ENCODE results near the gene NEAT1.

NEAT1 gene

DNA sequence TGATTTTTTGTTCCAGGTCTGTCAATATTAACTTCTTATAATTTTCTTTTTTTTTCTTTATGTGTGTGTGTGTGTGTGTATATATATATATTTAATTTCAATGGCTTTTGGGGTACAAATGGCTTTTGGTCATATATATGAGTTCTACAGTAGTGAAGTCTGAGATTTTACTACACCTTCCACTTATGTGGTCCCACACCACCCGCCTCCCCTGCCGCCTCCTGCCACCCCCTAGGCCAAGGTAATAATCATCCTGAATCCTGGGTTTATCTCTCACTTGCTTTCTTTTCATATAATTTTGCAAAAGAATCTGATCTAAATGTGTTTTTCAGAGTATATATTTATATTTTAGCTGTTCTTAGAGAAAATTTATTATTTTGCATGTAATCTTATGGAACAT, 11.1 kb downstream of the NEAT1 start:
- DNase-seq (ENCODE audit: low read depth in 3 of 3) = no peak

DNA sequence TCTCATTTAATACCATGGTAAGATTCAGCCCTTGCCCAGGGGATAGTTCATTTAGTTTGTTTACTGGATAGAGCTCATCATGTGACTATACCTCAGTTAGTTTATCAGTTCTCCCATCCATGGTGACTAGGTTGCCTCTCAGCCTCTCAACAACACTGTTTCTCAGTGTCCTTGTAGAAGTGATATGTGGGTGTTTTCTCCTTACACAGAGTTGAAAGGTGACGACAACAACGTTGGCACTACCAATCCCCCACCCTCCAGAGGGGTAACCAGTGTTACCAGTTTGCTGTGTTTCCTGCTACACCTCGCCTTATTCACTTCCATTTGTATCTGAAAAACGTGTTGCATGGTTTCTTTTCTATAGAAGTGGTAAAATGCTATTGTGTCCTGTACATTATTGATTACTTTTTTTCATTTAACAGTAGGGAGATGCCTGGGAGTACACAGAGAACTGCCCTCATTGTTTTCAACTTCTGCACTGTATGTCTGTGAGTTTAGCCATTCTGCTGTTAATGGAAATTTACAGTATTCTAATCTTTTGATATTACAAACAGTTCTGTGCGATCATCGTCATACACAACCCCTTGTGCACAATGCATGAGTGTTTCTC, 11.6 kb downstream of the NEAT1 start:
- DNase-seq (ENCODE audit: low read depth in 3 of 3) = no peak

DNA sequence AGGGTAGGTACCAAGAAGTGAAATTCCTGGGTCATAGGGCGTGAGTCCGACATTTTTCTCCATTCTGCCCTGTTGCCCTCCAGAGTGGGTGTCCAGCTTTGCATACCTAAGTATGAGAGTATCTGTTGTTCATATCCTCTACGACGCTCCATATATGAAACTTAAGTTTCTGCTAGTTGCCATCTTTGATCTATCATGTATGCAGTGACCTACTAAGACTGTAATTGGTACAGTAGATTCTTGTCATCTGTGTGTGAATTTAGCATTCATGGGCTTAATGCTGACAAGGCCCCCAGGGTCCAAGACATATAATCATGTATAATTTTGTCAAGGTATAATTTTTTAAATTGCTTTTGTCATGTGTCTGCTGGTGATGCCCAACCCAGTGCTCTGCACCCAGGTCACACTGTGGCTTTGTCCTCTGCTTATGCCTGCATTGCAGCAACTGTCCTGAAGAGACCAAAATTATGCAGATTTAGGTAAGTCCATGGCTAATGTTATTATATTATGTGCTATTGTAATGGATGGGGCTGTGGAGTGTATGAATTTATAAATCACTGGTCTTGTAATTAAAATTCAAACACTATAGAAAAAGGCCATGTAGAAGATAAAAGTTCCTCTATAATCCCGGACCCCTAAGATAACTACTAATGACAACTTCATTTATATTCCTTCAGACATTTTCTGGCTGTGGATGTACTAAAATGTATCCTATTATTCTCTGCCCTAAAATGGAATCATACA, 12.2 kb downstream of the NEAT1 start:
- DNase-seq (ENCODE audit: low read depth in 3 of 3) = no peak

DNA sequence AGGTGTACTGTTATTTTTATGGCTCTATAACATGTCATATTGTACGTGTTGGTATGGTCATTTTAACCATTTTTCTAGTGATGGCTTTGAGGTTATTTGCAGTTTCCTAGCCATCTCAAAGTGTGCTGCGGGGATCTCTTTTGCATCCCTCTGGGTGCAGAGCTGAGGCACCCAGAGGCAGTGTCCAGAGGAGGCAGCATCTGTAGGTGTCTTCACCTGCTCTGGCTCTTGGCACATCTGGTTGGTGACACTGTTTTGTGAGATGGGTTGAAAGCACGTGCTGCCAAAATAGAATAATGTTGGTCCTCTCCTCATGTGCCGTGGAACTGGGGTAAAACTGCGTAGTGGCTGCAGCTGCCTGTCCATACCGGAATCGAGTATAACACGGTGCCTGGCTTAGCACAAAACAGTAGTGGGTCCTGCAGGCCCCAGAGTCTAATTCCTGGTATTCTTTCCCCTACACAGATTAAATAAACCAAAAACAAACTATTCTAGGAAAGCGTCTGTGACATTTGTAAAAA, 12.9 kb downstream of the NEAT1 start:
- no peak for DNase-seq (ENCODE audit: low read depth in 3 of 3)

DNA sequence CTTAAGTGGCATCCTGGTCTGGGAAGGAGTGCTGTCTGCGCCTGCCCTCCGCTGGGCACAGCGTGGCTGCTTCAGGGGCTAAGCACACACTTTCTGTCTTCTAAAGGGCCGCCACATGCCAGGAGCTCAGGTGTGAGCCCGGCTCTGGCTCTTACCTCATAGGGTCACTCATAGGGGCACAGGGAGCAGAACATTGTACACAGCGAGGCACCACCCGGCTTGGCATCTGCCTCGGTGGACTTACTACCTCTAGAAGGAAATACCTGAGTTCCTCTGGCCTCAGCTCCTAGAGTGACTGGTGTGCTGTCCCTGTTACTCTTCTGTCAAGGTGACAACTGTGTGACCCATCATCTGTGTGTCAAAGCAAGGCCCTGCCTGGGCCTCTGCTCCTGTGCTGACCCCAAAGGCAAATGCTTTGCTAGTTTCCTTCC, 13.4 kb downstream of the NEAT1 start:
- DNase-seq (ENCODE audit: low read depth in 3 of 3) = no peak

DNA sequence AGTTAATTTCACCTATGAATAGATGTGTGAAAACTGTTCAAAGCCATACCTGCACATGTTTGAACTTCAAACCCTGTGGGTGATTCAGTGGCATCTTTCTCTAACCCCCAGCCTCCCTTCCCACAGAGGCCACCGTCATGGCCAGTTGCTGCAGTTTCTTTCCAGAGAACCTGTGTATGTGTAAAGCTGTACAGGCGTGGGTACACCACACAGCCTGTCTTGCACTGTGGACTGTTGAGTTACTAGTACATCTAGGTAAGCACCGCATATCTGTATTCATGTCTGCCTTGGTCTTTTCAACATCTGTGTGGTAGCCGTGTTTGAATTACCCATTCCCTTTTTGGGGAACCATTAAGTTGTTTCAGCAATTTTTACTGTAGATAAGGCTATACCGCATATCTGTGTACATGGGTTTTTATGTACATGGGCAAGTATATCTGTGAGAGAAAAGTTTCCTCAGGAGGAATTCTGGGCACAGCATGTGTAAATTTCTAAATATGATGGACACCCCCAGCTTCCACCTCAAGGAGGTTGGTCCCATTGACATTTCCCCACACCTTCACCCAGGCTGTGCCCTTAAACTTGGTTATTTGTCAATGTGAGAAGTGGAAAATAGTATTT, 13.9 kb downstream of the NEAT1 start:
- no peak for DNase-seq (ENCODE audit: low read depth in 3 of 3)

DNA sequence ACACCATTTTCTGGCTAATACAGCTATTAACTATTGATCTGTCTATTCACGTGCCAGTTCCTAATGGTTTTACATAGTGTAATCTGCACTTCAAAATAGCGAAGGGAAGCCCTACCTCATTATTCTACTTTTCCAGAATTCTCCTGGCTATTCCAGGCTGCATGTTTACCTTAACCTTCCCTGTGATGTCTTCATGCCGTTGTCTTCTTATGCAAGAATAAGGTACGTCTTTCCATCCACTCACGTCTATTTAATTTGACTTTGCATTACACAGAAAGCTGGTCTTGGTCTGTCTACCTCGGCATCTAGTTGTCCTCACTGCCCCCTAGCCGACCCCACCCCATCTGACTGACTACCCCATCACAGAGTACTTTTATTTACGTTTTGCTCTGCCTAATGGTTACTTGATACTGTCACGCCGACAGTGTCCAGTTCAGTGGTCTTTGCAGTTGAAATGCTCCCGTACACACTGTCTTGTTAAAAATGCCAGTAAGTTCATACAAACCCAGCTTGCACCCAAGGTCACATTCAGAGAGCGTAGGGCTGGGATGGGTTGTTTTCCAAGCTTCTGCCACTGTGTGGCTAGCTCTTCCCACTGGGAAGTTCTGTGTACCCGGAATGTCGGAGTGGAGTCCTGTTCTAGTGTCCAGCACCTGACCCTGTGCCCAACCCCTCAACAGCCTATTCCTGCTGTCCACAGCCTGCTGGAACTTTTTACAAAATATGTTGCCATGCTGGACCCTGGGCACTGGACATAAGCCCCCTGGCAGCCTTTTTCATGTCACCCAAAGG, 15.0 kb downstream of the NEAT1 start:
- DNase-seq (ENCODE audit: low read depth in 3 of 3) = no peak

DNA sequence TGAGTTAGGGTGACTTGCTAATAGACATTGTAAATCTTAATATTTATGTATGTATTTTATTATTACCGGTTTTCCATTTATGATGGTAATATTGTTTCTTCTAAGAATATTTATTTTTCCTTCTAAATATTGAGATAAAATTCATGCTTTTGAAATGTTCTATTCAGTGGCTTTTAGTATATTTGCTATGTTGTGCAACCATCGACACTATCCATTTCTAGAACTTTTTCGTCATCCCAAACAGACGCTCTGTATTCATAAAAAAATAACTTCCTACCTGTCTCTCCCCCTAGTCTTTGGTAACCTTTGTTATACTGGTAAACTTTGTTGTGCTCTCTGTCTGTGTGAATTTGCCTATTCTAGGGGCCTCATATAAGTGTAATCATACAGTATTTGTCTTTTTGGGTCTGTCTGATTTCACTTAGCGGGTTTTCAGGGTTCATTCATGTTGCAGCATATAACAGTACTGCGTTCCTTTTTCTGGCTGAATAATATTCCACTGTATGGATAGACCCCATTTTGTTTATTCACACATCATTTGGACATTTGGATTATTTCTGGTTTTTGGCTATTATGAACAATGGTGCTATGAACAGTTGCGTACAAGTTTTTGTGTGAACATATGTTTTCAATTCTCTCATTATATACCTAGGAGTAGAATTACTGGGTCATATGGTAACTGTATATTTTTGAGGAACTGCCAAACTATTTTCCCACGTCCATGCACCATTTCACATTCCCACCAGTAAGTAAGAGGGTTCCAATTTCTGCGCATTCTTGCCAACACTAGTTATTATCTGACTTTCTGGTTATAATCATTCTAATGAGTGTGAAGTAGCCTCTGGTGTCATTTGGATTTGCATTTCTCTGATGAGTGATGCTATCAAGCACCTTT, 15.9 kb downstream of the NEAT1 start:
- no peak for DNase-seq (ENCODE audit: low read depth in 3 of 3)

DNA sequence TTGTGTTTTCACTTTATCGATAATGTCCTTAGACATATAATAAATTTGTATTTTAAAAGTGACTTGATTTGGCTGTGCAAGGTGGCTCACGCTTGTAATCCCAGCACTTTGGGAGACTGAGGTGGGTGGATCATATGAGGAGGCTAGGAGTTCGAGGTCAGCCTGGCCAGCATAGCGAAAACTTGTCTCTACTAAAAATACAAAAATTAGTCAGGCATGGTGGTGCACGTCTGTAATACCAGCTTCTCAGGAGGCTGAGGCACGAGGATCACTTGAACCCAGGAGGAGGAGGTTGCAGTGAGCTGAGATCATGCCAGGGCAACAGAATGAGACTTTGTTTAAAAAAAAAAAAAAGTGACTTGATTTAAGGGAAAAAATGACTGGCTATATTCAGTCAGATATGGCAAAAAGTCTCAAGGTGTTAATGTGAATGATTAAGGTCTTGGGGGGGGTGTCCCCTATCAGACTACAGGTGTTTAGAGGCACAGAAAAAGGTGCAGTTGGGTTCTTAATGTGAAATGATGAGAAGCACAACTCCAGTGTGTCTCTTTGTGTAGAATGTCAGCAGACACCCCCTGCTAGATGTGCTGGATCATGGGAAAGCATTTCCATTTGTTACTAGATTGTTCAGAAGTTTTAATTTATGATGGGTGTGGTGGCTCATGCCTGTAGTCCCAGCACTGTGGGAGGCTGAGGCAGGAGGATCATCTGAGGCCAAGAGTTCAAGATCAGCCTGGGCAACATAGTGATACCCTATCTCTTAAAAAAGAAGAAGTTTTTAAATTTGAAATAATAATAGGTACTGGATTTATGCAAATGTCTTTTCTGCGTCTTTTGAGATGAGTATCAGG, 17.0 kb downstream of the NEAT1 start:
- DNase-seq (ENCODE audit: low read depth in 3 of 3) = no peak

DNA sequence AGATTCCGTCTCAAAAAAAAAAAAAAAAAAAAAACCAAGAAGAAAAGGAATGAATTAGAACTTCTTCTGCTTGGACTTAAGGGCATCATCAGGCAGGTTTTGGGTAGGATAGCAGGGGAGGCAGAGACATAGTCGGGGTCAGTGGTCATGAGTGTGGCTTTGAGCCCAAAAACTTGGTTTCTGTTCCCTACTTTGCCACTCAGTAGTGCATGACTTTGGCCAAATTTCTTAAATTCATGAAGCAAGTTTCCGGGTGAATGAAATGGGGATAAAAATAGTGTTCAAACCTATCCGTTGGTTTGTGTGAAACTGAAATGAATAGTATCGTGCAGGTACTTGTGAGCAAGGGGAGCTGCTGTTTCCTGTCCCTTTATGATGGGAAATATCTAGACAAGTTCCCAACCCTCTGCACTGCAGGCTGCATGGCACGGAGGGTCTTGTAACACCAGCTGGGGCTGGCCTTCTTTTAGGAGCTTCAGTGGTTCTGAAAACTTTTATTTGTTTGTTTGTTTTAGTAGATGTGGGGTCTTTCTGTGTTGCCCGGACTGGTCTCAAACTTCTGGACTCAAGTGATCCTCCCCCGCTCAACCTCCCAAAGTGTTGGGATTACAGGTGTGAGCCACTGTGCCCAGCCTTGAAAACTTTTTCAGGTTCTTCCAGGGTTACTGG, 18.4 kb downstream of the NEAT1 start:
- no peak for DNase-seq (ENCODE audit: low read depth in 3 of 3)

DNA sequence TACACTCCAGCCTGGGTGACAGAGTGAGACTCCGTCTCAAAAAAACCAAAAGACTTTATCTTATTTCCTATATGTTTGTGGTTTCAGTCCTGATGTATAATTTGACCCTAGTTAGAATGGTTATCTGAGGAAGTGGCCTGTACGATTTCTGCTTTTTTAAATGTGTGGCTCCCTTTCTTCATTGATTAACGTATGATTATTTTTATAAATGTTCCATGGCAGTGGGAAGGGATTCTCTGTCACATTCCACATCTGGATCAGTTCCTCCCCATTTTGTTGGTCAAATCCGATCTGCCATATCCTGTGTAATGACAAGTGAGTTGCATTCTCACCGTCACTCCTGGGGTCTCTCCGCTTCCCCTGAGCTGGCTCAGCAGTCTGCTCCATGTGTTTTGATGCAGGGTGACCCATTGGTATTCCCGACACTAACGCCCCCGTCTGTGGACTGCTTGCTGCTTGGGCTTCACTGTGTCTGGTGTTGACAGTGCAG, 20.3 kb downstream of the NEAT1 start:
- no peak for DNase-seq (ENCODE audit: low read depth in 3 of 3)

DNA sequence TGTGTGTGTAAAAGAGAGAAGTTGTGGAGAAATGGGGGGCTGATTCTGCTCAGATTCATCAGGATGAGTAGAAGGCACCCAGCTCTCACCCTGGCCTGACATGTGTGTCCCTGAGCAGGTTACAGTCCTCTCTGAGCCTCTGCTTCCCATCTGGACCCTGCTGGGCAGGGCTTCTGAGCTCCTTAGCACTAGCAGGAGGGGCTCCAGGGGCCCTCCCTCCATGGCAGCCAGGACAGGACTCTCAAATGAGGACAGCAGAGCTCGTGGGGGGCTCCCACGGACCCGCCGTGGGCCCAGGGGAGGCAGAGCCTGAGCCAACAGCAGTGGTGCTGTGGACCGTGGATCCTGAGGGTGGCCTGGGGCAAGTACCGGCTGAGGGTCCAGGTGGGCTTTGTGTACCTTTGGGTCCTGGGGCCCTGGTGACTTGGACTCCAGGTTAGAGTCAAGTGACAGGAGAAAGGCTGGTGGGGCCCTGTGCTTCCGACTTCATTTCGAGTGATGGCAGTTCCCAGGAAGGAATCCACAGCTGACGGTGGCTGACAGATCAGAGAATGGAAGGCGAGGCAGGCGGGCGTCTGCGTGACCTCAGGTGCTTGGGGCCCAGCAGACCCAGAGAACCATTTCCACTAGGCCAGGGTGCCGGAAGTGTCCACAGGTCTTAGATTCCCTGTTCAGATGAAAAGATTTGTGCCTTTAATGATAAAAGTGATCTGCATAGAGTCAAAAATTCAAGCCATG, 21.9 kb downstream of the NEAT1 start:
- DNase-seq (ENCODE audit: low read depth in 3 of 3) = no peak

DNA sequence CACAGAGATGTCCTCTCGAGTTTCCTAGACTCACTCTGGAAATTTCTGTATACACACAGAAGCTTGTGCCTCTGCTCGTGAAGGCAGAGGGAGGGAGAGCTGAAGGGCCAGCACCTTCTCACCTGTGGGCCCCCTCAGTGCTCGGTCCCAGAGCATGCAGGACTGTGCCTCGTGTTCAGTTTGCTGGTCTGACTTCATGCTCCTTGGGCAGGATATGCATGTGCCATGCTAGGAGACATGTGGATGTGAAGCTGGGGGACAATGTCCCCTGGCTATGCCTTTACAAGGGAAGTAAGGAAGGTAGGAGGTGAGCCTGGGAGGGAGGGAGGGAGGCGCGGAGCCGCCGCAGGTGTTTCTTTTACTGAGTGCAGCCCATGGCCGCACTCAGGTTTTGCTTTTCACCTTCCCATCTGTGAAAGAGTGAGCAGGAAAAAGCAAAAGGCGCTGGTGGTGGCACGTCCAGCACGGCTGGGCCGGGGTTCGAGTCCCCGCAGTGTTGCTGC, 22.6 kb downstream of the NEAT1 start:
- no peak for DNase-seq (ENCODE audit: low read depth in 3 of 3)

DNA sequence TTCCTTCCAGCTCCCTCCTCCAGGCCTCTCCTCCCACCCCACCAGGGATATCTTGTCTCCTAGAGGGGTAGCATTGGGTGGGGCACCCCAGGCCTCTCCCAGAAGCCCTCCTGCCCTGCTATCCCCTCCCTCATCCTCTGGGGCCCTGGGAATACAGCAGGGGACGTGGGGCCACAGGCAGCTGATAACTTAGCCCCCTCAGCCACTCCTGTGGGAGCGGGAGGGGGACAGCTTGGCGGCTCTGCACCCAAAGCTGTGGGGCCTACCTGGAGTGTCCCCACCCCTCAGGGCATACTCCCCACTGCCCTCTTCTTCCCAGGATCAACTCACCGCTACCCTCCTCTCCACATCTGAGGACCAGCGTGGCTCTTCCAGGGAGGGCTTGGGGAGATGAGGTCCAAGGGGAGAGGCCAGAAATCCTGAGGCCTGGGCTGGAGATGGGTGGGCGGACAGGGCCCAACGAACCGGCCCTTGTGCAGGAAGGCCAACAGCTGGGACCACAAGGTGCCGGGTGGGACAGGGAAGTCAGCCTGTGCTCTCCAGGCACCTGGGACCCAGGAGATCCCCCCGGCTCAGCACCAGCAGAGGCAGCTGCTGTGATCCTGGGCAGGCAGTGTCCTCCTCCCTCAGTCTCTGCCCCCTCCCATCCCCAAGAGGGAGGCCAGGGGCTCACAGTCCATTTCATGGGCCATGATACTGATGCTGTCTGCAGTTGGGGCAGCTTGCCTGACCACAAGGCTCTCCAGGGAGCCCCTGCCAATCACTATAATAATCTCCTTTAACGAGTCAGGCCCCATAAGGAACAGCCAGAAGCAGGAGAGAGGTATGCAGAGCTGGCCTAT, 23.2 kb downstream of the NEAT1 start:
- DNase-seq (ENCODE audit: low read depth in 3 of 3) = no peak

DNA sequence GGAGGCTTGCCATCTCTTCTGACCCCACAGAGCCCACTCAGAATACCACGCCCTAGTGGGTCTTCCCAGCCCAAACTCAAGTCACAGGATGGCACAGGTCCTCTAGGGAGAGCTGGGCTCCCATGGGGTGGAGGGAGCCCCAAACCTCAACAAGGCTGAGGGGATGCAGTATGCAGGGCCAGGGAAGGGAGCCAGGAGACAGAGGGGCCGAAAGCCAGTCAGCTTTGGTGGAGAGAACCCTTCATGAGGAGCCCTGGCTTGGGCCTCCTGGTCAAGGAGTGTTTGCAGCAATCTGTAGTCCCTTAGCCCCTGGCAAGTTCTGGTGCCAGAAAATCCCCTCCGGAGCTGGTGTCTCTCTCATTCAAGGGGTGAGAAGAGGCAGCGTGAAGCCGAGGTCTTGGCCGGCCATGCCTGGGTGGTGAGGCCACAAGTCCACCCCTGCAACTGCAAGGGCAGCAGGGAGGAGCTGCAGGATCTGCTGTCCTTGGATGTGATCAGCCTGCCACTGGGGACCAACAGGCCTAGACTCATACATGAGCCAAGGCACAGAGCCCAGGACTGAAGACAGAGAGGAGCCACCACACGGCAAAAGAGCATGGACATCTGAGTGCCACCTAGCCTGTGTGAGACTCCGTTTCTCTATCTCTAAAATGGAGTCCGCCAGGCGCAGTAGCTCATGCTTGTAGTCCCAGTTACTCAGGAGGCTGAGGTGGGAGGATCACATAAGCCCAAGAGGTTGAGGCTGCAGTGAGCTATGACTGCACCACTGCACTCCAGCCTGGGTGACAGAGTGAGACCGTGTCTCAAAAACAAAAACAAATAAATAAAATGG, 24.1 kb downstream of the NEAT1 start:
- DNase-seq (ENCODE audit: low read depth in 3 of 3) = no peak

DNA sequence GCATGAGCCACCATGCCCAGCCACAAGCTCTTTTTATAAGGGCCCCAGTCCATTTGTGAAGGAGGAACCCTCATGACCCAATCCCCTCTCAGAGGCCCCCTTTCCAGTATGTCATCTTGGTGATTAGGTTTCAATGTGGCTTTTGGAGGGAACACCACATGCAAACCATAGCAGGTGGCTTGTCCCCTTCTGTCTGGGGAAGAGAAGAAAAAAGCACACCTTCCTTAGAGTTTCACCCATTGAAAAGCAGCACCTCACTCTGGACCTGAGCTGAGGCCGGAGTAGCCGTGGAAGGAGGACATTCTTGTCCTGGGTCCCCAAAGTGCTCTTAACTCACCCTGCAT, 25.4 kb downstream of the NEAT1 start:
- DNase-seq (ENCODE audit: low read depth in 3 of 3) = no peak
